Calu3 (cell line): Measurements from ENCODE around the gene PLCL2. TPM values are rescaled to one million over a fixed set of nuclear protein-coding genes. Genes with fewer than 3 reads are reported as not detected.

Experiments
- BruUV-seq: library from RNA; stranded (reverse); fragments of 400-500 nt; replicated peaks from 2 replicates; lab custom pipeline; 2021; lab: Mats Ljungman, UMichigan
- CTCF ChIA-PET: fragments of 300-600 bp; sonication (Branson Sonifier 250); formaldehyde crosslinking; loops from one replicate; lab custom pipeline; 2022; ENCODE audit warnings: antibody characterized with exemption; lab: Charles Lee
- DNase-seq: peaks from one replicate; pipeline ENCODE4 v3.0.0; 2022
- H3K27ac Mint-ChIP-seq: one replicate; pipeline ENCODE4 v1.8.0; 2022; ENCODE audit warnings: mixed read lengths; ENCODE audit not compliant: unreplicated experiment
- H3K27me3 Mint-ChIP-seq: one replicate; pipeline ENCODE4 v1.8.0; 2022; ENCODE audit warnings: mixed read lengths; ENCODE audit not compliant: unreplicated experiment
- H3K36me3 Mint-ChIP-seq: one replicate; pipeline ENCODE4 v1.8.0; 2022; ENCODE audit warnings: mild to moderate bottlenecking, moderate library complexity, mixed read lengths; ENCODE audit not compliant: insufficient read depth, unreplicated experiment
- H3K4me1 Mint-ChIP-seq: one replicate; pipeline ENCODE4 v1.8.0; 2022; ENCODE audit warnings: mild to moderate bottlenecking, low read depth, mixed read lengths; ENCODE audit not compliant: unreplicated experiment
- H3K4me3 Mint-ChIP-seq: one replicate; pipeline ENCODE4 v1.8.0; 2022; ENCODE audit warnings: mild to moderate bottlenecking, low read depth, moderate library complexity, mixed read lengths; ENCODE audit not compliant: unreplicated experiment
- H3K9me3 Mint-ChIP-seq: one replicate; pipeline ENCODE4 v1.8.0; 2022; ENCODE audit warnings: low read depth, mixed read lengths; ENCODE audit not compliant: unreplicated experiment
- intact Hi-C: fragments of 100-400 bp; cut with micrococcal nuclease; formaldehyde crosslinking; loops from one replicate; pipeline ENCODE4 v1.10.0; 2022; ENCODE audit not compliant: unreplicated experiment
- total RNA-seq: library from RNA; stranded (reverse); gene quantifications from 2 replicates; pipeline ENCODE4 v1.2.3, GENCODE V29; 2022
- TF ChIP-seq, protein P1 (sequence below): fragments of 200-600 bp; IDR thresholded peaks from one replicate; pipeline ENCODE4 v1.8.0; 2022; ENCODE audit warnings: antibody characterized with exemption; ENCODE audit not compliant: unreplicated experiment

The PLCL2 gene
- total RNA-seq, 1 experiment from 2014 or later = 5.8 TPM

- H3K36me3 Mint-ChIP-seq = no peaks in the 10 kb centered on the region
- H3K27ac Mint-ChIP-seq = no peak overlapping the region
- H3K27me3 Mint-ChIP-seq = no peaks in the 10 kb centered on the region
- TF ChIP-seq, protein P1, sequence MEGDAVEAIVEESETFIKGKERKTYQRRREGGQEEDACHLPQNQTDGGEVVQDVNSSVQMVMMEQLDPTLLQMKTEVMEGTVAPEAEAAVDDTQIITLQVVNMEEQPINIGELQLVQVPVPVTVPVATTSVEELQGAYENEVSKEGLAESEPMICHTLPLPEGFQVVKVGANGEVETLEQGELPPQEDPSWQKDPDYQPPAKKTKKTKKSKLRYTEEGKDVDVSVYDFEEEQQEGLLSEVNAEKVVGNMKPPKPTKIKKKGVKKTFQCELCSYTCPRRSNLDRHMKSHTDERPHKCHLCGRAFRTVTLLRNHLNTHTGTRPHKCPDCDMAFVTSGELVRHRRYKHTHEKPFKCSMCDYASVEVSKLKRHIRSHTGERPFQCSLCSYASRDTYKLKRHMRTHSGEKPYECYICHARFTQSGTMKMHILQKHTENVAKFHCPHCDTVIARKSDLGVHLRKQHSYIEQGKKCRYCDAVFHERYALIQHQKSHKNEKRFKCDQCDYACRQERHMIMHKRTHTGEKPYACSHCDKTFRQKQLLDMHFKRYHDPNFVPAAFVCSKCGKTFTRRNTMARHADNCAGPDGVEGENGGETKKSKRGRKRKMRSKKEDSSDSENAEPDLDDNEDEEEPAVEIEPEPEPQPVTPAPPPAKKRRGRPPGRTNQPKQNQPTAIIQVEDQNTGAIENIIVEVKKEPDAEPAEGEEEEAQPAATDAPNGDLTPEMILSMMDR = no peak
- no peaks in the 10 kb centered on the region for H3K4me1 Mint-ChIP-seq
- CTCF ChIA-PET = no interaction called here
- H3K9me3 Mint-ChIP-seq = no peaks in the 10 kb centered on the region
- H3K4me3 Mint-ChIP-seq = no peak overlapping the region
- BruUV-seq = no TSS peak
- DNase-seq = no peak
- intact Hi-C loops = no loop called here
Measured at GRCh38 chr3:17075907-17076306, 191.2 kb downstream of the PLCL2 start.

GRCh38 chr3:17076940-17077605 is 192.3 kb downstream of the PLCL2 start:
- no peaks in the 10 kb centered on the region for H3K4me1 Mint-ChIP-seq
- H3K9me3 Mint-ChIP-seq = no peaks in the 10 kb centered on the region
- TF ChIP-seq, protein P1 = no peak
- no peak for DNase-seq
- no peaks in the 10 kb centered on the region for H3K36me3 Mint-ChIP-seq
- BruUV-seq = no TSS peak
- no peaks in the 10 kb centered on the region for H3K27me3 Mint-ChIP-seq
- CTCF ChIA-PET = no interaction called here
- intact Hi-C loops = no loop called here
- no peak overlapping the region for H3K27ac Mint-ChIP-seq
- H3K4me3 Mint-ChIP-seq = no peak overlapping the region

DNA sequence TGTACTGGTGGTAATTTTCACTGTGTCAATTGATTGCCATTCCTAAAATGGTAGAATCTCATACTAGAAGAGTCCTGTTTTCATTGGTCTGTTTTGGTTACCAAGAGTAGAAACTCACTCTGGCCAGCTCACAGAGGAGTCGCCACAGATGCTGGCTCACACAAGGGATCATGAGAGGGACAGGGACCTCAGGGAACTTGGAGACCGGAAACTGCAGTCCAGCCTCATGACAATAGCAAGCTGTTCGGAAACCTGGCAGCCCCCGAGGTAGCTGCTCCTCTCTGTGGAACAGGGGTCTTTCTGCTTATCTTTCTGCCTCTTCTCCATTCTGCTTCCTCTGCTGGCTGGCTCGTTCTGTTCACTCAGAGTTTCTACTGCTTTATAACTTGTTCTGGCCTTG is 192.9 kb downstream of the PLCL2 start:
- CTCF ChIA-PET = no interaction called here
- BruUV-seq = no TSS peak
- Mint-ChIP-seq H3K27ac (no peak overlapping the region), H3K27me3 (no peaks in the 10 kb centered on the region), H3K9me3 (no peaks in the 10 kb centered on the region), H3K4me1 (no peaks in the 10 kb centered on the region), H3K4me3 (no peak overlapping the region), H3K36me3 (no peaks in the 10 kb centered on the region)
- intact Hi-C loops = no loop called here
- DNase-seq = no peak
- TF ChIP-seq, protein P1 = no peak

- Mint-ChIP-seq H3K27me3 (no peaks in the 10 kb centered on the region), H3K36me3 (no peaks in the 10 kb centered on the region), H3K4me1 (no peaks in the 10 kb centered on the region), H3K4me3 (no peak overlapping the region), H3K27ac (no peak overlapping the region), H3K9me3 (peaks cover 7% of the 10 kb centered on the region)
- intact Hi-C loops = no loop called here
- DNase-seq = no peak
- BruUV-seq = no TSS peak
- TF ChIP-seq, protein P1 = no peak
- CTCF ChIA-PET = no interaction called here
Measured at GRCh38 chr3:17078926-17079465, 194.2 kb downstream of the PLCL2 start.
